ENCODE measurements around the gene IVL.

Gene IVL

DNA sequence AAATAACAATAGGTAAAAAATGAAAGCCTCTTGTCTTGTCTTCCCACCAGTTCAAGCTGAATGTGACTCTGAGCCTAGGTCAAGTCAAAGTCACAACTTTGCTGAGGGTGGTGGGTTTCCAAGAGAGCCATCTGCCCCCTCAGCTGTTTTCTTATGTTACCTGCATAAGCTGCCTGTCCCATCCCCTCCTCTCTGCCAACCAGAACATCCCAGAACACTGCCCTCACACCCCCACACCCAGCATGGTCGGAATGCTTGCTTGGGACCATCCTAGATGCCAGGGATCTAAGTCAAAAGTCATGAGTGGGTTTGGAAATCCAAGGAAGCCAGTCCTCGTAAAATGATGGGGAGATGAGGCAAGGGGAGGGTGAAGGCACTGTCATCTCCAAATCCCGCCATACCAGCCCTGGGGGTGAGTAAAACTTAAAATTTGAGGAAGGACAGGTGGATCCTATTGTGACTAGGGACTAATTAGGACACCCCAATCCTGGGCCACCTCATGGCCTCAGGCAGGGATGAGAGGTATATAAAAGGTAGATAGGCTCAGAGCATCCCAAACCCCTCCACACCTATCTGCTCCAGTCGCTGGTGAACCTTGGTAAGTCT is 38.4 kb downstream of the IVL start, which contains the start of gene SPRR5:
TSS of gene SPRR5 (plus strand) at position 556 of the 606 bp plus-strand sequence. CDS start 1,349 bp downstream, outside the sequence.
- DNase-seq (ENCODE audit: low read depth in 4 of 4, low spot score in 1 of 4), result no peak

DNA sequence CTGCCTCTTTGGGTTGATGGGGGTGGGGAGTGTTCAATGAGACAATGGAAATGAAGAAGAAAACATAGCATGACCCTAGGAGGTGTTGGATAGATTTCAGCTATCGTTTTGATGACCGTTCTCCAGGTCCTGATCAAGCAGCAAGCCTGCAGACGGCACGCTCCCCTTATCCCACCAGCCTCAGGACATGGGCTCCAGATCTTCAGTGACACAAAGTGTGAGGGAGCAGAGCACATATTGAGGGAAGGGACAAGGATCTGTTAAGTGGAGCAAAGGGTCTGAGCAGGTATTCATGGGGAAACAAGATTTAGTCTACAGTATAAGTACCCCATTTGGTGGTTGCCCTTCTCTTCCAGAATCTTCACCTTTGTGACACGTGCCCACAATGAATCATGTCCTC is 43.4 kb downstream of the IVL start:
- DNase-seq (ENCODE audit: low read depth in 4 of 4, low spot score in 1 of 4), result no peak

DNA sequence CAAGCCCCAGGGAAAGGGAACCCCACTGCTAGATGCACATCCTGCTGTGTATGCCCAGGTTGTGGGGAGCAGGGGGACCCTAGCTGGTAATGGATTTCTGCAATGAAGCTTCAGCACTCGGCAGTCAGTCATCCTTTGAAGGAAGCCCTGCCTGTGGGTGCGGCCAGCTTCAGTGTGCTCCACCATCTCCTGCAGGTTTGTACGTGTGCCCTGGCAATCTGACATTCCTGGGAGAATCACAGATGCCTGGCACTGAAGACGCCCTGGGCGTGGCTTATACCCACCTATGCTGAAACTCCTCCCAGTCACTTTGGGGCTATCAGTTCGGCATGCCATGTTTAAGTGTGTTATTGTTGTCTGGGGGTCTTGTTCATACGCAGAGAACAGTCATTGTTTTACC is 45.4 kb downstream of the IVL start:
- DNase-seq (ENCODE audit: low read depth in 4 of 4, low spot score in 1 of 4), result no peak

DNA sequence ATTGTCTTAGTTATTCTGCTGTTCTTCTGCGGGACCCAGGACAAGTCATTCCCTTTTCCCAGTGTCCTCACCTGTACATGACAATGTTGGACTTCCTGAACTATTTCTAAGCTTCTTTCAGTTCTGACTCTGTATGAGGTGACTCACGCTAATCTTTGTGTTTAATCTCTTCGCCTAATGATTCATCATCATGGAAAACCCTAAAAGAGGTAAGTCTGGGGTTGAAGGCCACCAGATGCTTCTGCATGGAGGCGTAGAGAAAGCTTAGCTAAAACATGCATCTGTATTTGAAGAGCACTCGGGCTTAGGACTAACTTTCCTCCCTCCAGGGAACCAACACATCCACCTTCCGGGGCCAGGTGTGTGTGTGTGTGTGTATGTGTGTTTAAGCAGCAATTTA is 46.1 kb downstream of the IVL start:
- no peak for DNase-seq (ENCODE audit: low read depth in 4 of 4, low spot score in 1 of 4)

- DNase-seq (ENCODE audit: low read depth in 4 of 4, low spot score in 1 of 4), result no peak
These were observed 49.2 kb downstream of the IVL start for GRCh38 chr1:152957561-152957960.

- DNase-seq (ENCODE audit: low read depth in 4 of 4, low spot score in 1 of 4), result no peak
These were observed 50.9 kb downstream of the IVL start for GRCh38 chr1:152959273-152959672.

- no peak for DNase-seq (ENCODE audit: low read depth in 4 of 4, low spot score in 1 of 4)
These were observed 51.6 kb downstream of the IVL start for GRCh38 chr1:152959801-152960451.

DNA sequence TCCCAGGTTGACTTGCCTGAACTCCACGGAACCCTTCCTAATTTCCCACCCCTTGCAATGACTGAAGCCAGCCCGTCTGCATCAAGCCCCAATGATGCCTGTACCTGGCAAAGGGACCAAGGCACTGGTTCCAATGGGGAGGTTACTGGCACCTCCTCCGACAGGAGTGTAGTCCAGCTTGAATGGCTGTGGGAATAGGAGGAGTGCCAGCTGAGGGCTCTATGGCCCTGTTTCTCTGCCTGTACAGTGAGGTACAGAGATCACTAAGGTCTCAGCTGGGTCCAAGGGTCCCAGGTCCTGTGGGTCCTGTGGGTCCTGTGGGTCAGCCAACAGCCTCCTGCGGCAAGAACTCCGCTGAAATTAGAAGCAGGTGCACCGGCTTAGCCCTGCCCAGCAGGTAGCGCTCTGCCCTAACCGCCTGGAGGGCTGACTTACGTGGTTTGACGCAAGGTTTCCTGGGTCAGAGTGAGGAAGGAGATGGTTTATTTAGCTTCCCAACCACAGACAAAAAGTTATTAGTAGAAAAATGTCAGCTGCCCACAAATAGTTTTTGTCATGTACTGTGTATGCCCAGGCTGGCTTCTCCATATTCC is 52.2 kb downstream of the IVL start:
- no peak for DNase-seq (ENCODE audit: low read depth in 4 of 4, low spot score in 1 of 4)
